Measurements from ENCODE around the gene PPCDC. TPM values are rescaled to one million over a fixed set of nuclear protein-coding genes. Genes with fewer than 3 reads are reported as not detected.

The PPCDC gene
- total RNA-seq, 2 donors from 2014 or later = 29.6 to 29.7 TPM

DNA sequence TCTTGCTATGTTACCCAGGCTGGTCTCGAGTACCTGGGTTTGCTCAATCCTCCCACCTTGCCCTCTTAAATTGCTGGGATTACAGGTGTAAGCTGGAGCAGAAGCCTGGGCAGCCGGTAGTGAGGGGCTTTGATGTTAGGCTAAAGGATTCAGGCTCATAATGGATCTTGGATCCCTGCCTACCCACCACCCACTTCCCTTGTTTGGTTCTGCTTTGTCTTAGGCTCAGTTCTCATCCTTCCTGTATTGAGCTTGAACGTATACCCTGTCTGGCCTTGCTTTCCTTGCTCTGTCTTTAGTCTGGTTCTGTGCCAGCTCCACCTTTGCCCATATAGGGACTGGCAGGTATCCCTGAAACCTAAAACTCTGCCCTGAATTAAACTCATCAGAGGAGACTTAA, 1.7 kb downstream of the PPCDC start:
- DNase-seq = no peak
- Mint-ChIP-seq H3K4me3 (peak overlapping the region; percentile 90 to 92), H3K4me1 (ENCODE audit: low read depth) (peaks cover 33% of the 10 kb centered on the region), H3K9me3 (no peaks in the 10 kb centered on the region), H3K27ac (peak overlapping the region; percentile 87), H3K36me3 (ENCODE audit: insufficient read depth in 2 of 2) (peaks cover 2 to 6% of the 10 kb centered on the region in 2 donors), H3K27me3 (ENCODE audit: low read depth) (no peaks in the 10 kb centered on the region)
- ATAC-seq (replicated peaks in 1 of 2) = no peak

DNA sequence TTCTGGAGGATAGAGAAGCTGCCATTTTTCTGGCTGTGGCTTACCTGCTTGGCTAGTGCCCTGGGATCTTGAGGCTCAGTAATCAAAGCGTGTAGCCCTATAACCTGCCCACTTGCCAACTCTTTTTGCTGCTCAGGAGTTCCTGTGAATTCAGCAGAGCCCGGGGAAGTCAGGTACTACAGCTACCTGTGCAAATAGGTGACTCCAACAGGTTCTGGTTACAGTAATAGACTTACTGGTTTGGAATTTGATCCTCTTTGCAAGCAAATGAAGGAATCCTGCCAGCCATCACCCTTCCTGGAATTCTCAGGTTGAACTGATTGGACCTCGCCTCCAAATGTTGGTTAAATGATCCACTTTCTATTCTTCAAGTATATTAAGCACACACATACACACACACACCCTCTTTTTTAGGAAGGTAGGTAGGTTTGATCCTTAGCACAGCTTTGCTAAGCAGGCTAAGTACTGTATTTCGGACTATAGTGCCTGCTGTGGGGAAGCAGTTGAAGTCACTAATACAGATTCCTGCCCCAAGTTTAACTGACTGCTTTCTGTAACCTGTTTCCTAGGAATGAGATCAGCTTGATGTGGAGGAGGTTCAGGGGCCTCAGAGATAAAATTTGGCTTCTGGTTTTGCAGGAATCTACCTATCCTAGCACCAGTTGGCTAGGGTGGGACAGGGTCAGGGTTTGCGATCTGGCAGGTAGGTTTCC, 2.3 kb downstream of the PPCDC start:
- ATAC-seq (replicated peaks in 1 of 2) = no peak
- no peaks in the 10 kb centered on the region for H3K27me3 Mint-ChIP-seq (ENCODE audit: low read depth)
- H3K4me1 Mint-ChIP-seq (ENCODE audit: low read depth) = peaks cover 33% of the 10 kb centered on the region
- peaks cover 2 to 6% of the 10 kb centered on the region in 2 donors for H3K36me3 Mint-ChIP-seq (ENCODE audit: insufficient read depth in 2 of 2)
- peak overlapping the region in 1 of 2 donors; percentile 90 for H3K4me3 Mint-ChIP-seq
- no peaks in the 10 kb centered on the region for H3K9me3 Mint-ChIP-seq
- H3K27ac Mint-ChIP-seq = peak overlapping the region; percentile 12
- no peak for DNase-seq

DNA sequence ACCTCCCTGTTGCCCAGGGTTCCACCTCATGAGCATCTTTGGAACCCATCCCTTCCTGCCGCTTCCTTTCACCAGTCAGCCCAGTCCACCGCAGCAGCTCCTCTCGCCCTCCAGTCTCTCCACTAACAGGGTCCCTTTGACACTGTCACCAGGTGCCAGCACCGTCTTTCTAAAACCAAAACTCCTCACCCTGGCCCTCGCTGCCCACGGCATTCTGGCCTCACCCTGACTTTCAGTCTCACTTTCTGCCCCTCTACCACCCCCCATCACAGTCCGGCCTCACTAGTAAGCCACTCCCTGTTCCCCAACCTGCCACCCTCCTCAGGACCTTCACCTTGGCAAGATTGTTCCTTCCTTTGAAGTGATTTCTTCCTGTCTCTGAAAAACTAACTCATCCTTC, 4.2 kb downstream of the PPCDC start:
- H3K27ac Mint-ChIP-seq = no peak overlapping the region
- H3K9me3 Mint-ChIP-seq = no peaks in the 10 kb centered on the region
- DNase-seq = no peak
- ATAC-seq (replicated peaks in 1 of 2) = no peak
- no peak overlapping the region for H3K4me3 Mint-ChIP-seq
- no peaks in the 10 kb centered on the region for H3K27me3 Mint-ChIP-seq (ENCODE audit: low read depth)
- peaks cover 48% of the 10 kb centered on the region for H3K4me1 Mint-ChIP-seq (ENCODE audit: low read depth)
- peaks cover 2 to 8% of the 10 kb centered on the region in 2 donors for H3K36me3 Mint-ChIP-seq (ENCODE audit: insufficient read depth in 2 of 2)

DNA sequence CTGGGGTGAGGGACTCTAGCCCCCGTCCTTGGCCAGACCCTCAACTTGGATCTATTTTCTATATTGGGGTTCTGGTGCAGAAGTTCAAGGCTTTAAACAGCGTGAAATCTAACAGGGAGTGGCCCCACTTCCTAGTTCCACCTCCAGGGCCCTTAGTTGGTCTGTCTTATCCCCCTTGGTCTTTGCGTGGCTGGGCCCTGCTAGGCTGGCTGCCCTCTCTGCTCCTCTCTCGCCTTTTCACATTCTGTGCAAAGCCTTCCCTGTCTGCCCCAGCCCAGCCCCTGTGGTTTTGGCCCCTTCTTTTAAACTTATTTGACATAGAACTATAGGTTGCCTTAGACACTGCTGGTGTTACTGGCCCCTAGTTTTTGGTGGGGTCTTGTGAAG, 5.6 kb downstream of the PPCDC start:
- peak overlapping the region in 1 of 2 donors; percentile 37 for H3K4me3 Mint-ChIP-seq
- DNase-seq = no peak
- H3K27me3 Mint-ChIP-seq (ENCODE audit: low read depth) = no peaks in the 10 kb centered on the region
- peaks cover 48% of the 10 kb centered on the region for H3K4me1 Mint-ChIP-seq (ENCODE audit: low read depth)
- H3K9me3 Mint-ChIP-seq = no peaks in the 10 kb centered on the region
- H3K36me3 Mint-ChIP-seq (ENCODE audit: insufficient read depth in 2 of 2) = peaks cover 3 to 6% of the 10 kb centered on the region in 2 donors
- H3K27ac Mint-ChIP-seq = peak overlapping the region; percentile 35
- ATAC-seq (replicated peaks in 1 of 2) = peak; percentile 25 to 30

DNA sequence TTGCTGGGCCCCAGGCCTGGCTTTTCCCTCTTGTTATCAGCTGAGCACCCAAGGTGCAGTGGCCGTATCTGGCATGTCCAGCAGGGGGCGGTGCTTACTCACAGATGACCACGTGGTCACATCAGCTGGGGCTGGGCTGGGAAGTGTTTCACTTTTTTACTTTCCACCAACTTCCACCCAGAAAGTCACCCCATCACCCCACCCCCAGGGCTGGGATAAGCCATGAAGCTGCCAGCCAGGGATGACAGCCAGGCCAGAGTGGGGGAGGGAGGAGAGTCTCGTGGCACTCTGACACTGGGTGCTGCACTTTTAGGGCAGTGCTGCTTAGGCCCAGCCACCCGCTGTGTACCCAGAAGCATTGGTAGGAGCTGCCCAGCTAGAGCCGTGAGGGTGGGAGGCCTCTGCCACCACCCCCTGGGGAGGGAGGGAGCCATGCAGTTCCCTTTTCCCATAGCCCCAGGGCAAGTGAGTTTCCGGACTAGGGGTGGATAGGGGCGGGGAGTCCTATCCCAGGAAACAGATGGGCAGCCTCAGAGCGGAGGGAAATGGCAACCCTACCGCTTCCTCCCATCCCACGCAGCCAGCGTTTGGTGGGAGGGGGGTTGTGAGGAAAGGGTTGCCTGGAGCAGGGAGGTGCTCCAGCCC, 6.1 kb downstream of the PPCDC start:
- Mint-ChIP-seq H3K27me3 (ENCODE audit: low read depth) (no peaks in the 10 kb centered on the region), H3K27ac (peak overlapping the region; percentile 35), H3K36me3 (ENCODE audit: insufficient read depth in 2 of 2) (peaks cover 3 to 6% of the 10 kb centered on the region in 2 donors), H3K4me1 (ENCODE audit: low read depth) (peaks cover 43% of the 10 kb centered on the region), H3K9me3 (no peaks in the 10 kb centered on the region), H3K4me3 (peak overlapping the region in 1 of 2 donors; percentile 37)
- peak; percentile 86 to 91 for DNase-seq
- peak; percentile 90 to 93 for ATAC-seq (replicated peaks in 1 of 2)

DNA sequence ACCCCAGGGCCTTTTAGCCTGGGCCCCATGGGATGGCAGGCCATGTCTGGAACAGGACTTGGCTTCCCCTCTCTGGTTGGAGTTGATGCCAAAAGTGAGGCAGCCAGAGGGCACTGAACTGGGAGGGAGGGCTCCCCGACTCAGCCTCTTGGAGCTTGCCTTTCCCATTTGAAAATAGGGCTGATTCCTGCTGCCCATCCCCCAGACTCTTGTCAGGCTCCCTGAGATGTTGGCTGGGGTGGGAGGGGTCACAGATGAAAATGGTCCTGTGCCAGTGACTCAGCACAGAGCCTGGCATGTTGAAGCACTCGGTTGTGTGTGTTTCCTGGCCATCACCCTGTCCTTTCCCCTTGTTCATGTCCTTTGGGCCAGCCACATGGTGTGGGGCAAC, 6.6 kb downstream of the PPCDC start:
- ATAC-seq (replicated peaks in 1 of 2) (no peak), DNase-seq (no peak)
- Mint-ChIP-seq H3K4me3 (no peak overlapping the region), H3K27ac (no peak overlapping the region), H3K9me3 (no peaks in the 10 kb centered on the region), H3K27me3 (ENCODE audit: low read depth) (no peaks in the 10 kb centered on the region), H3K4me1 (ENCODE audit: low read depth) (peaks cover 37% of the 10 kb centered on the region), H3K36me3 (ENCODE audit: insufficient read depth in 2 of 2) (peaks cover 3 to 4% of the 10 kb centered on the region in 2 donors)

DNA sequence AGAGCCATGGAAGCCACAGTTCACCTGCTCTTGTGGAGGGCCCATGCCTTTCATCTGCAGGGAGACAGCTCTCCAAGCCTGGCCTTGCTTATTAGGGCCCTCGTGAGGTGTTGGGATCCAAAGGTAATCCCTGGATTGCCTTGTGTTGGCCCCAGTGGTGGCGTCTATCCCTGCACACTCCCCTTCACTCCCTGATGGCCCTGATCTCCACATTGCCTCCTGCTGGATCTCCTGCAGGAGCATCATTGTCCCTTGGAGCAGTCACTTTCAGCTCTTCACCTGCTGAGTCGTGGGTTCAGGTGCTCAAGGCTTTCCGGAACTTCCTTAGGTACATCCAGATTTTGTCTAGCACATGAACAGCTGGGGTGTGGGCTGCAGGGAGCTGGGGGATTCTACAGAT, 7.0 kb downstream of the PPCDC start:
- Mint-ChIP-seq H3K4me3 (no peak overlapping the region), H3K36me3 (ENCODE audit: insufficient read depth in 2 of 2) (peaks cover 3 to 4% of the 10 kb centered on the region in 2 donors)

DNA sequence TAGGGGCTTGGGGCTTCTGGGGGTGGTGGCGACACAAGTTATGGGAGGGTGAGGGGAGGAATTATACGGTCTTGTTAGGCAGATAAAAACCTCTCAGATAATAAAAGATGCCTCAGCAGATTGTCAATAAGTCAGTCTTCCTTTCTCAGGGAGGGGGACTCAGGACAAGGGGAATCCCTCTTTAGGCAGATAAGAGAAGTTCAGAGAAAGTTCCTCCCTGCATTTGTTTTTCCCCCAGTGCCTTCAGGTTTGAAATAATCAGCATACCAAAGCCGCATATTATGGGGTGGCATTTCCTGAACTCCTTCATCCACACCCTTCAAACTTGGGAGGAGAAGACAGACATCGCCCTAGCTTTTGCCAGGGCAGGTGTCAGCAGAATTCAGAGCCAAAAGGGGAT, 8.5 kb downstream of the PPCDC start:
- Mint-ChIP-seq H3K4me3 (no peak overlapping the region), H3K9me3 (no peaks in the 10 kb centered on the region), H3K36me3 (ENCODE audit: insufficient read depth in 2 of 2) (peaks cover 3 to 9% of the 10 kb centered on the region in 2 donors), H3K27me3 (ENCODE audit: low read depth) (no peaks in the 10 kb centered on the region), H3K4me1 (ENCODE audit: low read depth) (peaks cover 34% of the 10 kb centered on the region), H3K27ac (no peak overlapping the region)
- no peak for ATAC-seq (replicated peaks in 1 of 2)
- DNase-seq = no peak

More for the DNA sequence above, 7.0 kb downstream of the PPCDC start:
- ATAC-seq (replicated peaks in 1 of 2) (no peak), DNase-seq (no peak)
- Mint-ChIP-seq H3K27ac (no peak overlapping the region), H3K4me1 (ENCODE audit: low read depth) (peaks cover 33% of the 10 kb centered on the region), H3K9me3 (no peaks in the 10 kb centered on the region), H3K27me3 (ENCODE audit: low read depth) (no peaks in the 10 kb centered on the region)

DNA sequence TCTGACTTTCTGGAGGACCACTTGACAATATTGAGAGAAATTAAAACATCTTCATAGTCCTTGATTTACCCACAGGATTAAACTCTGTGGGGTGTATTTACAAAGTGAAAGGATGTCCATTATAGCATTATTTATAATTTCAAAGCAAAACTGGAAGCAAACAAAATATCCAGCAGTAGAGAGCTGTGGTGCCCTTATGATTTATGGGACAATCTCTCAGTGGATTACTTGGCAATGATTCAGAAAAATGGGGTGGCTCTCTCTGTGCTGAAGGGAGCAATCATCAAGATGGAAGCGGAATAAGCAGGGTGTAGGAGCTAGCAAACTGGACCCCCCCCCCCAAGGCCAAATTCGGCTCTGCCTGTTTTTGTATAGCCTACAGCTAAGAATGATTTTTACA, 9.0 kb downstream of the PPCDC start:
- peaks cover 3 to 13% of the 10 kb centered on the region in 2 donors for H3K36me3 Mint-ChIP-seq (ENCODE audit: insufficient read depth in 2 of 2)
- ATAC-seq (replicated peaks in 1 of 2) (no peak), DNase-seq (no peak)
- H3K27ac Mint-ChIP-seq = no peak overlapping the region
- H3K4me1 Mint-ChIP-seq (ENCODE audit: low read depth) = peaks cover 38% of the 10 kb centered on the region
- H3K4me3 Mint-ChIP-seq = no peak overlapping the region
- no peaks in the 10 kb centered on the region for H3K27me3 Mint-ChIP-seq (ENCODE audit: low read depth)
- H3K9me3 Mint-ChIP-seq = no peaks in the 10 kb centered on the region

DNA sequence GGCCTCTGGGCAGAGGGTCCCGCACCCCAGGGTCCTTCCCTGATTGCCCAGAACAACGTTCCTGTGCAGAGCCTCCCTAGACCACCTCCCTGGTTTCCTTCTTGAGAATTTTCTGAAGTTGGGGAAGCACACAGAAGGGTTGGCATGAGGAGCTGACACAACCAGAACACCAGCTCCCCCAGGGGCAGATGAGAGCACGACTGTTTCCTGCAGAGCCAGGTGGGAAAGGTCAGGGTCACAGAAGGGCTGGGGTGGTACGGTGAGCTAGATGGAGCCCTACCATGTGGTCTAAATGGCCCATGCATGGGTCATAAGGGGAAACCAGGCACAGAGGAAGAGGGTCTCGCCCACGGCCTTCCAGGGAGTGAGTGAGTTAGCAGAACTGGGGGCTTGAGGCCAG, 10.4 kb downstream of the PPCDC start:
- H3K4me3 Mint-ChIP-seq = no peak overlapping the region
- peaks cover 47% of the 10 kb centered on the region for H3K4me1 Mint-ChIP-seq (ENCODE audit: low read depth)
- peaks cover 3 to 13% of the 10 kb centered on the region in 2 donors for H3K36me3 Mint-ChIP-seq (ENCODE audit: insufficient read depth in 2 of 2)
- no peak overlapping the region for H3K27ac Mint-ChIP-seq
- DNase-seq (no peak), ATAC-seq (replicated peaks in 1 of 2) (no peak)
- no peaks in the 10 kb centered on the region for H3K9me3 Mint-ChIP-seq
- no peaks in the 10 kb centered on the region for H3K27me3 Mint-ChIP-seq (ENCODE audit: low read depth)

DNA sequence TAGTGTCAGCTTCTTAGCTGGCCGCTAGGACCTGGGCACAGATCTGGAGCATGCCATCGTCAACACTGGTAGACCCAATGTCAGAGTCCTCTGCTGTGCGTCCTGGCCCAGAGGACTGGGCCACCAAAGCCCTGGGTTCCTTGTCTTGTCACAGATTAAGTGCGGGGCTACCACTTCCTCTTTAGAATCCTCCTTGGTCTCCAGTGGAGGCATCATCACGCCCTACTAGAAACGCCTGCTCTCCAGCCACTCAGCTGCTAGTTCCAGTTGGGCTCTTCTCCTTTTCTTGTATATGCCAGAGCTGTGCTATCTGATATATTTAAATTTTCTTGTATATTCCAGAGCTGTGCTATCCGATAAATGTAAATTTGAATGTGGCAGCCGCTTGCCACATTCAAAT, 11.2 kb downstream of the PPCDC start:
- Mint-ChIP-seq H3K9me3 (no peaks in the 10 kb centered on the region), H3K27ac (no peak overlapping the region), H3K36me3 (ENCODE audit: insufficient read depth in 2 of 2) (peaks cover 3 to 11% of the 10 kb centered on the region in 2 donors), H3K4me1 (ENCODE audit: low read depth) (peaks cover 48% of the 10 kb centered on the region), H3K4me3 (no peak overlapping the region), H3K27me3 (ENCODE audit: low read depth) (no peaks in the 10 kb centered on the region)
- no peak for ATAC-seq (replicated peaks in 1 of 2)
- no peak for DNase-seq

DNA sequence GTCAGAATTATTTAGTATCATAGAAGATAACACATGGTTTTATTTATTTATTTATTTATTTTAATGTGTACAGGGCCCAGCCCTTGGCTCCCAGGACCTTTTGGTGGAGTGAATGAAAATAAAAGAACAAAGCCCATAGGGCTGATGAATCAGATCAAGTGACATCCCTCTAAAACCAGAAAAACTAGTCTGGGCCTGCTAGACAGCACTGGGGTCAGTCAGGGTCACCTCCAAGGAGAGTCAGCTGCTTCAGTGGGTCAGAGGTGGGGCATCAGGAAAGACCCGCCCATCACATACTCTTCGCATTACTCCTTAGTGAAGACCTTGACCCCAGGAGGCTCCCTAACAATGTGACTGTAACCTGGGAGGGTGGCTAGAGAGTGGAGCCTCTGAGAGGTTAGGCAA, 12.8 kb downstream of the PPCDC start:
- H3K27ac Mint-ChIP-seq = peak overlapping the region; percentile 38
- no peaks in the 10 kb centered on the region for H3K27me3 Mint-ChIP-seq (ENCODE audit: low read depth)
- peaks cover 48% of the 10 kb centered on the region for H3K4me1 Mint-ChIP-seq (ENCODE audit: low read depth)
- DNase-seq (no peak), ATAC-seq (replicated peaks in 1 of 2) (no peak)
- H3K4me3 Mint-ChIP-seq = no peak overlapping the region
- no peaks in the 10 kb centered on the region for H3K9me3 Mint-ChIP-seq
- peaks cover 3 to 11% of the 10 kb centered on the region in 2 donors for H3K36me3 Mint-ChIP-seq (ENCODE audit: insufficient read depth in 2 of 2)

DNA sequence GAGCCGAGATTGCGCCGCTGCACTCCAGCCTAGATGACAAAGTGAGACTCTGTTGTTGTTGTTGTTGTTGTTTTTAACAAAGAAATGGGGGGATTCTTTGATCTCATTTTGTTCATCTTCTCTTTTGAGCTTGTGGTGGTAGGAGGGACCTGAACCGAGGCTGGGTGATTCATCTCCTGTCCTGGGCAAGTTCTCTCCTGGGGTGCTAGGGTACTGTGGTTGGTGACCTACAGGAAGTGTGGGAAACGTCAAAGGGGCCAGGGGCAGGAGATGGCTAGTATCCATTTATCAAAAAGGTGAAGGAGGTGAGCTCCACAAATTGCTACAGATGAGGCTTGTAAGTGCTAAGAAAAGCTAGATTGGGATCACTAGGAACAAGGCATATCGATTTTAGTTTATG, 14.3 kb downstream of the PPCDC start:
- Mint-ChIP-seq H3K36me3 (ENCODE audit: insufficient read depth in 2 of 2) (peaks cover 3 to 12% of the 10 kb centered on the region in 2 donors), H3K27me3 (ENCODE audit: low read depth) (no peaks in the 10 kb centered on the region), H3K4me3 (peak overlapping the region; percentile 45 to 56), H3K4me1 (ENCODE audit: low read depth) (peaks cover 44% of the 10 kb centered on the region), H3K9me3 (no peaks in the 10 kb centered on the region), H3K27ac (peak overlapping the region; percentile 5)
- ATAC-seq (replicated peaks in 1 of 2) = peak; percentile 82 to 90
- DNase-seq = peak; percentile 33 to 37
